GM12878 (cell line): Measurements from ENCODE around the gene EIF3B. TPM values are rescaled to one million over a fixed set of nuclear protein-coding genes. Genes with fewer than 3 reads are reported as not detected.

ENCODE experiments used
- ATAC-seq: fragments of 200-7000 bp; cut with Tn5 transposase; 3 replicates; pipeline ENCODE4 v1.9.1; 2020; ENCODE audit warnings: mild to moderate bottlenecking, moderate library complexity
- Bru-seq: library from RNA; stranded (reverse); fragments of 400-500 nt; gene quantifications from one replicate; lab custom pipeline; 2021; lab: Mats Ljungman, UMichigan
- BruChase-seq, 2 experiments: library from RNA; stranded (reverse); fragments of 400-500 nt; gene quantifications; one replicate each; lab custom pipeline; 2021; lab: Mats Ljungman, UMichigan
- BruUV-seq: library from RNA; stranded (reverse); fragments of 400-500 nt; replicated peaks from 2 replicates; lab custom pipeline; 2021; lab: Mats Ljungman, UMichigan
- CTCF ChIA-PET: fragments of 300-600 bp; sonication (Branson Sonifier 250); formaldehyde crosslinking; extraction: SDS; loops from one replicate; lab custom pipeline; 2021; ENCODE audit warnings: inconsistent platforms; lab: Yijun Ruan, JAX
- POLR2A ChIA-PET: fragments of 350-600 bp; formaldehyde crosslinking; extraction: SDS; loops from one replicate; lab custom pipeline; 2021; ENCODE audit warnings: inconsistent platforms; lab: Charles Lee
- RAD21 ChIA-PET: fragments of 300-600 bp; sonication (Branson Sonifier 250); formaldehyde crosslinking; loops from one replicate; lab custom pipeline; 2023; ENCODE audit warnings: antibody characterized with exemption; ENCODE audit not compliant: unreplicated experiment; lab: Charles Lee
- SMC1A ChIA-PET: fragments of 300-600 bp; sonication (Branson Sonifier 250); formaldehyde crosslinking; loops from one replicate; lab custom pipeline; 2023; ENCODE audit not compliant: unreplicated experiment, uncharacterized antibody; lab: Charles Lee
- DNase-seq: peaks from one replicate; pipeline ENCODE4 v3.0.0-alpha.2; 2011; ENCODE audit warnings: low read depth, low spot score
- FAIRE-seq: peaks from 3 replicates; lab custom pipeline; 2011; peaks lifted over from hg19 to GRCh38; lab: Jason Lieb, UNC
- H2AFZ ChIP-seq: 2 replicates; pipeline ENCODE4 v1.6.0; 2011; ENCODE audit warnings: low read depth, low read length, control low read depth; ENCODE audit not compliant: control insufficient read depth
- H3K27ac ChIP-seq: 2 replicates; pipeline ENCODE4 v1.5.1; 2011; ENCODE audit warnings: control low read depth; ENCODE audit not compliant: control insufficient read depth, insufficient read depth
- H3K27me3 ChIP-seq, 2 experiments: replicated peaks in 1 of 2; 2 replicates each; pipeline versions ENCODE4 v1.6.0 to v1.6.1; 2011; ENCODE audit warnings: low read length in 1 of 2; ENCODE audit not compliant: control insufficient read depth in 2 of 2, insufficient read depth in 2 of 2
- H3K36me3 ChIP-seq, 2 experiments: 2 replicates each; pipeline ENCODE4 v1.5.1; 2011; ENCODE audit warnings: low read length in 1 of 2; ENCODE audit not compliant: control insufficient read depth in 2 of 2, insufficient read depth in 2 of 2
- H3K4me1 ChIP-seq: 2 replicates; pipeline ENCODE4 v1.6.1; 2011; ENCODE audit warnings: mild to moderate bottlenecking, low read length, moderate library complexity, mixed read lengths; ENCODE audit not compliant: control insufficient read depth, insufficient read depth
- H3K4me2 ChIP-seq: 2 replicates; pipeline ENCODE4 v1.6.0; 2011; ENCODE audit warnings: control low read depth; ENCODE audit not compliant: control insufficient read depth, insufficient read depth
- H3K4me3 ChIP-seq: fragments of 200-600 bp; sonication (generic); 2 replicates; pipeline ENCODE4 v1.5.1; 2016
- H3K79me2 ChIP-seq: 2 replicates; pipeline ENCODE4 v1.6.0; 2011; ENCODE audit warnings: low read length; ENCODE audit not compliant: control insufficient read depth, insufficient read depth
- H3K9ac ChIP-seq: 2 replicates; pipeline ENCODE4 v1.8.0; 2011; ENCODE audit warnings: low read length, control low read depth, mixed read lengths; ENCODE audit not compliant: control insufficient read depth, insufficient read depth
- H3K9me3 ChIP-seq: replicated peaks from 3 replicates; pipeline ENCODE4 v1.5.1; 2011; ENCODE audit warnings: mild to moderate bottlenecking, low read length; ENCODE audit not compliant: control insufficient read depth, insufficient read depth
- H4K20me1 ChIP-seq: 2 replicates; pipeline ENCODE4 v1.6.0; 2011; ENCODE audit not compliant: control insufficient read depth, insufficient read depth
- ASH2L ChIP-seq: fragments of 300-600, 200-600 bp; sonication (generic); IDR thresholded peaks from 2 replicates; pipeline ENCODE4 v1.6.1; 2017; ENCODE audit warnings: low read depth, mild to moderate bottlenecking, borderline replicate concordance
- BHLHE40 ChIP-seq, 2 experiments: fragments of 450-650 bp in 1 of 2; IDR thresholded peaks; 2 replicates each; pipeline ENCODE4 v1.6.1; 2011 to 2017; ENCODE audit warnings: low read depth in 2 of 2, borderline replicate concordance in 1 of 2, improper control_type of control experiment in 1 of 2, low read length in 1 of 2, mild to moderate bottlenecking in 1 of 2
- CREM ChIP-seq: IDR thresholded peaks from 2 replicates; pipeline ENCODE4 v1.6.1; 2014; ENCODE audit warnings: antibody characterized with exemption, low read depth
- EP300 ChIP-seq, 2 experiments: fragments of 150-350 bp in 1 of 2; IDR thresholded peaks; 2 replicates each; pipeline ENCODE4 v1.6.1; 2011 to 2012; ENCODE audit warnings: low read depth in 2 of 2, low read length in 2 of 2, borderline replicate concordance in 1 of 2, improper control_type of control experiment in 1 of 2, inconsistent platforms in 1 of 2; ENCODE audit not compliant: control insufficient read depth in 1 of 2
- ETV6 ChIP-seq, 2 experiments: fragments of 450-650 bp in 1 of 2; IDR thresholded peaks in 1 of 2; conservative IDR thresholded peaks in 1 of 2; 2 replicates each; pipeline ENCODE4 v1.6.1; 2014; ENCODE audit warnings: antibody characterized with exemption in 1 of 2, borderline replicate concordance in 1 of 2, low read depth in 1 of 2, mild to moderate bottlenecking in 1 of 2, moderate library complexity in 1 of 2
- JUNB ChIP-seq: IDR thresholded peaks from 2 replicates; pipeline ENCODE4 v1.6.1; 2016; ENCODE audit warnings: antibody characterized with exemption, mild to moderate bottlenecking
- SKIL ChIP-seq: fragments of 450-650 bp; IDR thresholded peaks from 2 replicates; pipeline ENCODE4 v1.6.1; 2017; ENCODE audit warnings: mild to moderate bottlenecking, low read depth, inconsistent platforms; ENCODE audit not compliant: poor library complexity, severe bottlenecking
- SRF ChIP-seq, 2 experiments: IDR thresholded peaks; 2 replicates each; pipeline ENCODE4 v1.6.1; 2011; ENCODE audit warnings: low read depth in 2 of 2, low read length in 2 of 2, mild to moderate bottlenecking in 1 of 2, moderate library complexity in 1 of 2
- ZZZ3 ChIP-seq: IDR thresholded peaks from 2 replicates; pipeline ENCODE4 v1.6.1; 2011; ENCODE audit warnings: low read depth; ENCODE audit not compliant: control insufficient read depth, insufficient read length
- WGBS: methylation state at CpG from one replicate; pipeline ENCODE4 v1.1.6; 2016; ENCODE audit warnings: low lambda C conversion rate; ENCODE audit not compliant: insufficient replicate concordance, insufficient coverage; ENCODE audit errors: missing lambda C conversion rate; 5-methylcytosine and 5-hydroxymethylcytosine counted together
- in situ Hi-C: fragments of 300-500 bp; cut with MboI; formaldehyde crosslinking; loops from 9 replicates; pipeline ENCODE4 v1.14.3; 2018; ENCODE audit warnings: mixed read lengths
- intact Hi-C: fragments of 100-400 bp; cut with micrococcal nuclease; formaldehyde crosslinking; loops from one replicate; pipeline ENCODE4 v1.14.2; 2022; ENCODE audit not compliant: unreplicated experiment
- long read RNA-seq, 2 experiments: library from polyadenylated mRNA; unstranded; transcript quantifications; one replicate each; pipeline ENCODE4 v2.0.0, GENCODE V29; 2019 to 2020
- polyA minus RNA-seq, 3 experiments: library from RNA; depleted of rRNA, polyadenylated mRNA; stranded (reverse); fragments of >200 nt; gene quantifications; 2 replicates each; pipeline ENCODE4 v1.2.3, GENCODE V29; 2011
- polyA plus RNA-seq, 11 experiments: library from polyadenylated mRNA; depleted of rRNA in 4 of 11; unstranded in 6 of 11; stranded (reverse) in 5 of 11; fragments of >200 nt; fragmentation: Nextera tagmentation in 4 of 11; fragmentation: Illumina TruSeq in 1 of 11; extraction: Ambion mirVana in 4 of 11; extraction: Trizol in 1 of 11; gene quantifications; 1 replicate in 1 of 11; 2 replicates in 10 of 11; pipeline versions ENCODE4 v1.2.1 to v1.2.3, GENCODE V29; 2011 to 2016; ENCODE audit warnings: inconsistent platforms in 2 of 11, missing spikeins in 2 of 11, low read depth in 1 of 11
- total RNA-seq, 4 experiments: library from RNA; depleted of rRNA in 3 of 4; stranded (reverse); fragments of >200 nt in 3 of 4; fragmentation: Illumina TruSeq in 1 of 4; extraction: Trizol in 1 of 4; gene quantifications; 2 replicates each; pipeline versions ENCODE4 v1.2.1 to v1.2.3, GENCODE V29; 2013 to 2021
- TF ChIP-seq, protein P1 (sequence below): IDR thresholded peaks from 2 replicates; pipeline ENCODE4 v1.6.1; 2011; ENCODE audit warnings: low read depth, low read length, improper control_type of control experiment, borderline replicate concordance

Gene EIF3B
- 276 and 290 TPM in 2 replicates for total RNA-seq (2013; cell fraction: nucleolus; rRNA removed)
- 154 and 166 TPM in 2 replicates for total RNA-seq (2014; rRNA removed)
- total RNA-seq (2014; rRNA removed; fragmentation: Illumina TruSeq; extraction: Trizol): 197 and 221 TPM in 2 replicates
- 232 and 251 TPM in 2 replicates for total RNA-seq (2021)
- 108 TPM for polyA plus RNA-seq (2011; ENCODE audit: low read depth)
- polyA plus RNA-seq (2011; rRNA removed): 138 and 140 TPM in 2 replicates
- polyA plus RNA-seq (2011; cell fraction: cytosol; rRNA removed): 110 and 132 TPM in 2 replicates
- polyA plus RNA-seq (2011; cell fraction: nucleus; rRNA removed): 251 and 346 TPM in 2 replicates
- 135 and 193 TPM in 2 replicates for polyA plus RNA-seq (2012)
- polyA plus RNA-seq (2014; fragmentation: Illumina TruSeq; extraction: Trizol): 275 and 289 TPM in 2 replicates
- polyA plus RNA-seq (2014; fragmentation: Nextera tagmentation; extraction: Ambion mirVana): 10 to 100 TPM; 17.6 to 52.4 TPM
- polyA plus RNA-seq (2014; rRNA removed): 167 and 173 TPM in 2 replicates
- 100 to 1,000 TPM in 1 of 2 experiments, 10 to 100 TPM in 1; 36.9 to 126 TPM for polyA plus RNA-seq (2016; fragmentation: Nextera tagmentation; extraction: Ambion mirVana)
- polyA minus RNA-seq (2011; rRNA and poly(A)+ RNA removed): 127 and 134 TPM in 2 replicates
- 52.5 and 58.8 TPM in 2 replicates for polyA minus RNA-seq (2011; cell fraction: cytosol; rRNA and poly(A)+ RNA removed)
- 59.1 and 78.1 TPM in 2 replicates for polyA minus RNA-seq (2011; cell fraction: nucleus; rRNA and poly(A)+ RNA removed)
- Bru-seq, nascent RNA: percentile 92 among the genes with signal in this experiment
- BruChase-seq, experiment 1, labeled RNA remaining after a 6-hour chase: percentile 97 among the genes with signal in this experiment
- BruChase-seq, experiment 2, labeled RNA remaining after a 2-hour chase: percentile 95 among the genes with signal in this experiment
- long read RNA-seq, experiment 1, partial matches to known transcripts: 14 of 24 reads
- long read RNA-seq, experiment 1, other reads (novel, unspliced or antisense): 9 of 24 reads
- long read RNA-seq, experiment 2, transcript EIF3B-201 (19 exons, 3,055 nt): minor isoform, 5 of 93 reads
- long read RNA-seq, experiment 2, transcript EIF3B-202 (19 exons, 2,966 nt): major isoform, 7 of 93 reads
- long read RNA-seq, experiment 2, partial matches to known transcripts: 72 of 93 reads
- long read RNA-seq, experiment 2, other reads (novel, unspliced or antisense): 8 of 93 reads

DNA sequence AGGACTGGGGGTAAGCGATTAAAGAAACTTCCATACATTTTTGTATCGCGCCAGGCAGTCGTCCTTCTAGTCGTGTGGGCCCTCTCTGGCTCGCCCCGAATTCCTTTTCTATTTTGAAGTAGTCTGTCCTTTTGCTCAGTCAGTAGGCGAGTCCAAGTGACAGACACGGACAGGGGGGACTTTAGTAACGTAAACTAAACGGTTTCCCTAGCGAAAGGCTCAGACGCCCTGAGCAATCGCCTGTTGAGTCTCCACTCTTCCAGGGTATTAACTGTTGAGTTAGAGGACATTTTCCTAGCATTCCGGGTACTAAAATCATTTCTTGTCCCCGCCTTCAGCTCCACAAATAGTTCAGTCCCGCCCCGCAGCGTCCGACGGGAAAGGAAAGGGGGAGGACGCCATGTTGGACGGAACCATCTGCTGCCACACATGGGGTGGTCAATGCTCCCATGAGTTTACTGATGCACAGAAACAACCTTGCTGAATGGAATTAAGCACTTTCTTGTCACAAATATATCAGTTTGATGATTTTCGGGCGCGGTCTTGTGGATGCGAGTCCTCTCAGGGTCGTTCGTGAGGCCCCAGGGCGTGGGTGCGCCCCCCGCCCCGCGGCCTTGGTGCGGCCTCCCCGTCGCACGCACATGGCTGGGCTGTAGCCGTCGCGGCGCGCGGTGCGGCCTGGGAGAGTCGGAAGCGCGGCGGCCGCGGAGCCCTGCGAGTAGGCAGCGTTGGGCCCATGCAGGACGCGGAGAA is at the start of gene EIF3B:
TSS of gene EIF3B (plus strand) at position 642 of the 753 bp plus-strand sequence. CDS start at position 737, 95 bp downstream.
- under 1% methylated on average over 55 of the region's 55 CpGs for whole genome bisulfite sequencing
- BruUV-seq: no TSS peak
- DNase-seq (peak; percentile 89), FAIRE-seq (peak; percentile 90), ATAC-seq (peak; percentile 91)
- Histone ChIP-seq H4K20me1 (peaks cover 3% of the 10 kb centered on the region; the same call in 1 of the 2 replicates), H3K4me1 (peaks cover 12% of the 10 kb centered on the region), H3K79me2 (peaks cover 59% of the 10 kb centered on the region), H3K36me3 (peaks cover 2 to 8% of the 10 kb centered on the region in 2 experiments; a peak in 2 of 4 replicates), H3K27me3 (no peaks in the 10 kb centered on the region), H3K9ac (peak within 1 kb of the TSS; percentile 97), H3K4me3 (peak within 1 kb of the TSS; percentile 93), H3K4me2 (peak within 1 kb of the TSS; percentile 83), H3K9me3 (no peaks in the 10 kb centered on the region), H3K27ac (peak within 1 kb of the TSS; percentile 99), H2AFZ (peak within 1 kb of the TSS; percentile 100)
- ChIA-PET POLR2A (interaction anchor here (0.6 to 1.3 kb wide), 8 partner anchors 42 to 117 kb away, joined by 3 to 8 read pairs (median 4); partner anchors contain the start of genes MRM2 and NUDT1), SMC1A (interaction anchor here (0.8 to 1.5 kb wide), 4 partner anchors 109 to 117 kb away, joined by 3 to 4 read pairs (median 3); partner anchors contain the start of genes MRM2 and NUDT1), CTCF (interaction anchor here (0.8 to 1.5 kb wide), 4 partner anchors 20 to 114 kb away, joined by 3 to 6 read pairs (median 3); no protein-coding TSS in a partner anchor), RAD21 (interaction anchor here (0.8 to 3.5 kb wide), 7 partner anchors 49 to 255 kb away, joined by 3 to 28 read pairs (median 3); partner anchors contain the start of genes CHST12, MRM2 and NUDT1)
- in situ Hi-C loops: loop anchor here (5.0 kb wide), 1 partner anchor 782 kb away; the partner anchor contains the start of gene PSMG3
- intact Hi-C loops: loop anchor here (2.0 kb wide), 2 partner anchors 40 to 52 kb away; partner anchors contain the start of gene SNX8
- TF ChIP-seq ASH2L (no peak), EP300 (IDR thresholded peaks at IDR 0.05; ENCODE audit: borderline replicate concordance in 1 of 2, control insufficient read depth in 1 of 2, low read depth in 2 of 2, low read length in 2 of 2) (no peak), JUNB (no peak), ETV6 (conservative IDR thresholded peaks at IDR 0.05 in 1 of 2, IDR thresholded peaks at IDR 0.05 in 1 of 2; ENCODE audit: borderline replicate concordance in 1 of 2, low read depth in 1 of 2) (0 out of 4 replicates have a peak, but pooled peaks of 1 of the 2 experiments have one; percentile 4), SKIL (peak; percentile 100), ZZZ3 (no peak), SRF (IDR thresholded peaks at IDR 0.05; ENCODE audit: low read depth in 2 of 2, low read length in 2 of 2) (0 out of 4 replicates have a peak, but pooled peaks of 1 of the 2 experiments have one; percentile 30), BHLHE40 (IDR thresholded peaks at IDR 0.05; ENCODE audit: borderline replicate concordance in 1 of 2, low read depth in 2 of 2, low read length in 1 of 2) (peak; percentile 95 to 99), CREM (peak; percentile 57)
- TF ChIP-seq, protein P1, sequence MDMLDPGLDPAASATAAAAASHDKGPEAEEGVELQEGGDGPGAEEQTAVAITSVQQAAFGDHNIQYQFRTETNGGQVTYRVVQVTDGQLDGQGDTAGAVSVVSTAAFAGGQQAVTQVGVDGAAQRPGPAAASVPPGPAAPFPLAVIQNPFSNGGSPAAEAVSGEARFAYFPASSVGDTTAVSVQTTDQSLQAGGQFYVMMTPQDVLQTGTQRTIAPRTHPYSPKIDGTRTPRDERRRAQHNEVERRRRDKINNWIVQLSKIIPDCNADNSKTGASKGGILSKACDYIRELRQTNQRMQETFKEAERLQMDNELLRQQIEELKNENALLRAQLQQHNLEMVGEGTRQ: no peak
